Stimulated activated CD4-positive, alpha-beta T cell treated with anti-CD3 and anti-CD28 coated beads, Interleukin-2, amount 100 ng/mL, for 4 hours (primary cell): ENCODE measurements around the gene C2CD4A.

Source experiments
- DNase-seq: peaks from one replicate; pipeline ENCODE4 v3.0.0-alpha.2; 2020; ENCODE audit warnings: low read depth

Gene C2CD4A

GRCh38 chr15:62060113-62060895 is 6.5 kb upstream of the C2CD4A start, which contains the start of gene VPS13C:
Gene VPS13C, minus strand, starts transcription at chr15:62060447. Its CDS starts 73 bp downstream, at chr15:62060374.
- DNase-seq = peak; percentile 83

DNA sequence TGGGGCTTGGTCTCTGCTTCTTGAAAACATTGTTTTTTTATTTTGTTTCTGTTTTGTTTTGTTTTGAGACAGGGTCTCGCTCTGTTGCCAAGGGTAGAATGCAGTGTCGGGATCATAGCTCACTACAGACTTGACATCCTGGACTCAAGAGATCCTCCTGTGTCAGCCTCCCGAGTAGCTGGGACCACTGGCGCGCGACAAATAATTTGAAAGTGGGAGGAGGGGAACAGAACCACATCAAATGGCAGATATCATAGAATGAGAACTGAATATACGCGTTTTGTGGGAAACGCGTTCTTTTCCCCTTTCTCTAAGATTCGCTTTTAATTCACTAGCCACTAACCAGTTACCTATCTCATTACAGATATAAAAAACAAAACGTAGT is 5.9 kb upstream of the C2CD4A start:
- DNase-seq = peak; percentile 3

GRCh38 chr15:62063825-62064635 is 2.7 kb upstream of the C2CD4A start:
- no peak for DNase-seq

DNA sequence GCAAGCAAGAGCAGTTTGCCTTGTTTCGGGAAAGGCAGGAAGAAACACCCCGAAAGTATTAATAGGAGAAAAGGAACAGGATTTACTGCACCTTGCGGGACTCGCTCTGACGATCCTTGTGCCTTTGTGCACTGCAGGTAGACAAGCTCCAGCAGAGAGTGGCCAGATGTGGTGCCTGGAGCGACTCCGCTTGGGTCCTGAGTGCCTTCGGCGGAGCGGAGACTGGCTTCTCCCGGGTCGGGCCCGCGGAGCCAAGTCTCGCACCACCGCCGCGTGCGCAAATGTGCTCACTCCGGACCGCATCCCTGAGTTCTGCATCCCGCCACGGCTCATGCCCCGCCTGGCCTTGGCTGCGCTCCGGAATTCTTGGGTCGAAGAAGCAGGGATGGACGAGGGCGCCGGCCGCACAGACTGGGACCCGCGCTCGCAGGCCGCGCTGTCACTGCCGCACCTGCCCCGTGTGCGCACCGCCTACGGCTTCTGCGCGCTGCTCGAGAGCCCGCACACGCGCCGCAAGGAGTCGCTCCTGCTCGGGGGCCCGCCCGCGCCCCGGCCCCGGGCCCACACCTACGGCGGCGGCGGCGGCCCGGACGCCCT is 769 bp downstream of the C2CD4A start:
- DNase-seq = peak; percentile 11

DNA sequence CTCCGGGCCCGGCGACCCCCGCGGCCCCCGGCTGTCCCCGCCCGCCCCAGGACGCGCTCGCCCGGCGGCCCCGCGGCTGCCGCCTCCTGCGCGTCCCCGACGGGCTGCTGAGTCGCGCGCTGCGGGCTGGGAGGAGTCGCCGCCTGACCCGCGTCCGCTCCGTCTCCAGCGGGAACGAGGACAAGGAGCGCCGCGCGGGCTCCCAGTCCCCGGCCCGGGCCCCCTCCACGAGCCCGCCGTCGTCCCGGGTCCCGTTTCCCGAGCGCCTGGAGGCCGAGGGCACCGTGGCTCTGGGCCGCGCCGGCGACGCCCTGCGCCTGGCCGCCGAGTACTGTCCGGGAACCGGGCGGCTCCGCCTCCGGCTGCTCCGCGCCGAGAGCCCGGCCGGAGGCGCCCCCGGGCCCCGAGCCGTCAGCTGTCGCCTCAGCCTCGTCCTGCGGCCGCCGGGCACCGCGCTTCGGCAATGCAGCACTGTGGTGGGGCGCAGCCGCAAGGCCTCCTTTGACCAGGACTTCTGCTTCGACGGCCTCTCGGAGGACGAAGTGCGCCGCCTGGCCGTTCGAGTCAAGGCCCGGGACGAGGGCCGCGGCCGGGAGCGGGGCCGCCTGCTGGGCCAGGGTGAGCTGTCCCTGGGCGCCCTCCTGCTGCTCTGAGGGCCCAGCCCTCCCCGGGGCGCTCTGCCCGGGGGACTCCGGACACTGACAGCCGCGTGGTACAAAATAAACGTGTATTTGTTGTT is 1.5 kb downstream of the C2CD4A start:
- DNase-seq = no peak

GRCh38 chr15:62068810-62069167 is 2.0 kb downstream of the C2CD4A start:
- no peak for DNase-seq

GRCh38 chr15:62069551-62069950 is 2.8 kb downstream of the C2CD4A start:
- DNase-seq = no peak

DNA sequence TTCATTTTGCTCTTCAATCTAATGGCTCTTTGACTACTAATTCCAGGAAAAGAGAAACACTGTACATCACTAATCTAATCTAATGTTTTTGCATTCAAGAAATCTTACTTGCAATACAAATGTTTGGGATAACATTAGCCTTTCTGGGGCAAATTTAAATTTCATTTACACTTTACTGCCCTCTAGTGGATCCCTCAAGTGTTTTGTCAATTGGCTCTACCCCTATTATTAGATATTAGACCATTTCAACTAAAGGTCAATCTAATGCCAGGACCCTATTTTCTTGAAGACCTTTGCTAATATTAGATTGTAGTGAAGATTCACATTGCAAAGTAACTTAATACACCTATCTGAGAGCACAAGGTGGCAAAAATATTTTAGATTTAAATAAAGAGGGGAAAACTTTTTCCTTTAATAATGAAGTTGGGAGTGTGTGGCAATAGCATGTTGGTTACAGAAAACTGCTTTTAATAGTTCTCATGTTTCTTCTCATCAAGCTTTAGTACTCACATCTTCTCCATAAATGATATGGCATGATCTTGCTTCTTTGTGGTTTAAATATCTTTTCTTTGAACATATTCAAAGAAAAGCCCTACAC is 5.0 kb downstream of the C2CD4A start:
- DNase-seq = no peak

- no peak for DNase-seq
Measured at GRCh38 chr15:62075595-62076277, 9.0 kb downstream of the C2CD4A start.

- DNase-seq = no peak
Measured at GRCh38 chr15:62079594-62079993, 12.8 kb downstream of the C2CD4A start.

- no peak for DNase-seq
Measured at GRCh38 chr15:62083194-62084154, 16.7 kb downstream of the C2CD4A start.

GRCh38 chr15:62085740-62086139 is 19.0 kb downstream of the C2CD4A start:
- DNase-seq = no peak

DNA sequence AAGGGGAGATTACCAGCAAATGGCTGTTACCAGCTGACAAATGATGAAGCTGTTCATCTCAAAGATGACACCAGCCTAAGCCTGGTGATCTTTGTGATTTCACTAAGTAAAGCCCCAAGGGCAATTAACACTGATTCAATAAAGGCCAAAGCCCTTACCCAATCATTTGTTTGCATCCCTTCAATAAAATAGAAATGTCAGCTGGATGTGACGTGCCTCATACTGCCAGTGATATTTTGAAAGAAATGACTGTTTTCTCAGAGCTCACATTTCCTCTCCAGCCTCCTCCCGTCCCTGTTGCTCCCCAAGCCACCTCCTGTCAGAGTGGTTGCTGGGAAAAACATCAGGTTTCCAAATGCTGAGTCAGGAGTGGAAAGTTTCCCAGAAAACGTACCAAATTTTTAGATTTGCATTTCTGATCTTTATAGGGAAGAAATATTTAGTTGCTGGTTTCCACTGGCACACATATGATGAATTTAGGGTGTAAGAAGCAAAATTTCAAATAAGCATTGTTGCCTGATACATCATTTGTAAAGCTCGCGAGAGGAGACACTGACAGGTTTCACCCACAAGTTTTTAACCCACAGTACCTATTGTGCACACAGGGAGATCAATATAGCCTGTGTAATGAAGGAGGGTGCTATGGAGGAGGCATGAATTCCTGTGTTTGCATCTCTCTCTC is 21.0 kb downstream of the C2CD4A start:
- no peak for DNase-seq

GRCh38 chr15:62088353-62088693 is 21.5 kb downstream of the C2CD4A start:
- no peak for DNase-seq

- no peak for DNase-seq
Measured at GRCh38 chr15:62089616-62090015, 22.8 kb downstream of the C2CD4A start.

DNA sequence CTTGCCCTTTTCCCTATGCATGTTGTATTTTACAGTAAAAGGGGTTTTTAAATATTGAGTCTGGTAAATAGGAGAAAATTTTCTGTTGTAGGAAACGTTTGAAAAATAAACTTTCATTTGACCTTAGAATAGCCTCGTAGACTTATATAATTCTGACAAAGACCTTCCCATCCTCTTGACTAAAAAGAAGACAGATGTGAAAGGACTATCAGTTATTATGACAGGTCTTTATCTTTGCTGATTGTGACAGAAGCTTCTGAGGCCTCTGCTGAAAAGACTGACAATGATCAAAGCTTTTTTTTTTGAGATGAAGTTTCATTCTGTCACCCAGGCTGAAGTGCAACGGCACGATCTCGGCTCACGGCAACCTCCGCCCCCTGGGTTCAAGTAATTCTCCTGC is 24.2 kb downstream of the C2CD4A start:
- DNase-seq = no peak

GRCh38 chr15:62093809-62094208 is 27.0 kb downstream of the C2CD4A start:
- no peak for DNase-seq

- no peak for DNase-seq
Measured at GRCh38 chr15:62094388-62094787, 27.6 kb downstream of the C2CD4A start.

- DNase-seq = no peak
Measured at GRCh38 chr15:62099094-62099601, 32.4 kb downstream of the C2CD4A start.
